Liver (tissue), 9 donors: ENCODE results near the gene TMEM200A. TPM values are rescaled to one million over a fixed set of nuclear protein-coding genes. Genes with fewer than 3 reads are reported as not detected.

Source experiments
- DNase-seq: peaks from one replicate; pipeline ENCODE4 v3.0.0-alpha.2; 2017; ENCODE audit warnings: low spot score
- H3K27ac ChIP-seq, 2 donors: one replicate each; pipeline ENCODE4 v1.7.0; 2013; ENCODE audit warnings: inconsistent platforms in 2 of 2, low read length in 2 of 2, control low read depth in 1 of 2, low read depth in 1 of 2, mild to moderate bottlenecking in 1 of 2
- H3K27me3 ChIP-seq, 4 donors: one replicate each; pipeline versions ENCODE4 v1.6.1 to v1.7.0; 2013; ENCODE audit warnings: low read length in 3 of 4, inconsistent platforms in 1 of 4, mild to moderate bottlenecking in 1 of 4, moderate library complexity in 1 of 4; ENCODE audit not compliant: control insufficient read depth in 4 of 4, insufficient read depth in 4 of 4
- H3K36me3 ChIP-seq, 4 donors: one replicate each; pipeline versions ENCODE4 v1.6.1 to v1.7.0; 2013; ENCODE audit warnings: low read length in 3 of 4, mild to moderate bottlenecking in 3 of 4, low read depth in 1 of 4, moderate library complexity in 1 of 4; ENCODE audit not compliant: control insufficient read depth in 4 of 4, insufficient read depth in 3 of 4
- H3K4me1 ChIP-seq, 4 donors: one replicate each; pipeline versions ENCODE4 v1.6.1 to v1.7.0; 2013; ENCODE audit warnings: low read length in 3 of 4, mild to moderate bottlenecking in 3 of 4, moderate library complexity in 1 of 4; ENCODE audit not compliant: control insufficient read depth in 4 of 4, insufficient read depth in 4 of 4
- H3K4me3 ChIP-seq, 3 donors: one replicate each; pipeline versions ENCODE4 v1.6.1 to v1.7.0; 2013; ENCODE audit warnings: low read length in 3 of 3, control low read depth in 1 of 3, low read depth in 1 of 3, mild to moderate bottlenecking in 1 of 3
- H3K9ac ChIP-seq, 2 donors: one replicate each; pipeline ENCODE4 v1.7.0; 2013; ENCODE audit warnings: low read length in 2 of 2, mild to moderate bottlenecking in 2 of 2, moderate library complexity in 2 of 2, control low read depth in 1 of 2, low read depth in 1 of 2
- H3K9me3 ChIP-seq, 4 donors: one replicate each; pipeline versions ENCODE4 v1.6.1 to v1.7.0; 2013; ENCODE audit warnings: low read length in 3 of 4; ENCODE audit not compliant: control insufficient read depth in 4 of 4
- ATF3 ChIP-seq: IDR thresholded peaks from 2 replicates; pipeline ENCODE4 v1.6.1; 2016; ENCODE audit warnings: antibody characterized with exemption
- EGR1 ChIP-seq, 2 donors: IDR thresholded peaks; 2 replicates each; pipeline ENCODE4 v1.6.1; 2016 to 2018; ENCODE audit warnings: antibody characterized with exemption in 2 of 2, low read depth in 2 of 2
- FOXA1 ChIP-seq: IDR thresholded peaks from 2 replicates; pipeline ENCODE4 v1.6.1; 2016; ENCODE audit warnings: antibody characterized with exemption
- FOXA2 ChIP-seq: IDR thresholded peaks from 2 replicates; pipeline ENCODE4 v1.6.1; 2016; ENCODE audit warnings: antibody characterized with exemption
- GABPA ChIP-seq, 2 donors: IDR thresholded peaks in 1 of 2; conservative IDR thresholded peaks in 1 of 2; 2 replicates each; pipeline ENCODE4 v1.6.1; 2016; ENCODE audit warnings: antibody characterized with exemption in 2 of 2, mild to moderate bottlenecking in 1 of 2, moderate library complexity in 1 of 2
- HNF4A ChIP-seq, 2 donors: conservative IDR thresholded peaks; 2 replicates each; pipeline ENCODE4 v1.6.1; 2016; ENCODE audit warnings: antibody characterized with exemption in 2 of 2, mild to moderate bottlenecking in 2 of 2
- HNF4G ChIP-seq: IDR thresholded peaks from 2 replicates; pipeline ENCODE4 v1.6.1; 2016; ENCODE audit warnings: antibody characterized with exemption
- JUND ChIP-seq, 2 donors: IDR thresholded peaks; 2 replicates each; pipeline ENCODE4 v1.6.1; 2016; ENCODE audit warnings: antibody characterized with exemption in 2 of 2
- MAX ChIP-seq: IDR thresholded peaks from 2 replicates; pipeline ENCODE4 v1.6.1; 2016; ENCODE audit warnings: antibody characterized with exemption
- NR2F2 ChIP-seq: IDR thresholded peaks from 2 replicates; pipeline ENCODE4 v1.6.1; 2016; ENCODE audit warnings: antibody characterized with exemption
- RXRA ChIP-seq, 2 donors: IDR thresholded peaks; 2 replicates each; pipeline ENCODE4 v1.6.1; 2017 to 2018; ENCODE audit warnings: antibody characterized with exemption in 2 of 2, mild to moderate bottlenecking in 1 of 2
- SP1 ChIP-seq: IDR thresholded peaks from 2 replicates; pipeline ENCODE4 v1.6.1; 2018; ENCODE audit warnings: antibody characterized with exemption, mild to moderate bottlenecking
- TAF1 ChIP-seq: conservative IDR thresholded peaks from 2 replicates; pipeline ENCODE4 v1.6.1; 2016; ENCODE audit warnings: antibody characterized with exemption, mild to moderate bottlenecking
- YY1 ChIP-seq: IDR thresholded peaks from 2 replicates; pipeline ENCODE4 v1.6.1; 2016; ENCODE audit warnings: antibody characterized with exemption, mild to moderate bottlenecking
- WGBS: extraction: QIAGEN DNeasy Blood & Tissue Kit; methylation state at CpG from one replicate; pipeline ENCODE4 v1.1.7; 2013; 5-methylcytosine and 5-hydroxymethylcytosine counted together
- polyA plus RNA-seq, 2 donors: library from polyadenylated mRNA; stranded (reverse) in 1 of 2; unstranded in 1 of 2; fragments of 200-250 nt in 1 of 2; fragments of >200 nt in 1 of 2; fragmentation: Nextera tagmentation in 1 of 2; extraction: Ambion mirVana in 1 of 2; gene quantifications; one replicate each; pipeline versions ENCODE4 v1.2.1 to v1.2.3, GENCODE V29; 2013 to 2015
- total RNA-seq, 2 donors: library from RNA; depleted of rRNA; stranded (reverse); fragments of >200 nt; gene quantifications; one replicate each; pipeline ENCODE4 v1.2.3, GENCODE V29; 2014
- TF ChIP-seq, protein P1 (sequence below): fragments of 150-350 bp; IDR thresholded peaks from 2 replicates; pipeline ENCODE4 v1.5.1; 2017; ENCODE audit warnings: improper control_type of control experiment, low read depth, low read length; ENCODE audit not compliant: missing input control
- TF ChIP-seq, protein P2 (sequence below): IDR thresholded peaks from 2 replicates; pipeline ENCODE4 v1.6.1; 2016; ENCODE audit warnings: antibody characterized with exemption, mild to moderate bottlenecking
- TF ChIP-seq, protein P3 (sequence below): IDR thresholded peaks from 2 replicates; pipeline ENCODE4 v1.6.1; 2016; ENCODE audit warnings: antibody characterized with exemption
- donor health status: healthy.
- donor health status: healthy.
- donor health status: healthy.
- donor health status: healthy.
- donor health status: healthy.

Gene TMEM200A
- total and polyA plus RNA-seq, 4 donors: 0.08 to 0.33 (median 0.09) TPM

DNA sequence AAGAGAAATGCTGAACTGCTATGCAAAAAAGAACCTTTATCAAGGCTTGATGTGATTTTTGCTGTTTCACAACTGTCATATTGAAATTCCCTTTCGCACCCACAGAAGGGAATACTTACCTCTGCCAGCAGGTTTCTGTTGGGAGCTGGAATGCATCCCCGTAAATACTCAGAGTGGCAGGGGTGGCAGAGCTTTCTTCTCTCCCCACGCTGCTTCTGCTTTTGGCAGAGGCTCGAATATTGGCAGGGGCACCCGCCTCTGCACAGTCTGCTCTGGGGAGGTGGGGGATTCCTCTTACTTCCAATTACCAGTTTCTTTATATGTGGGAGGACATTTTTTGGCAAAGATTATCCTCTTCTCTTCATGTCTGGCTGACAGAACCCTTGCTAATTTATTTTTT is 28.4 kb downstream of the TMEM200A start:
- WGBS: 86% methylated on average over 5 of the region's 5 CpGs
- Histone ChIP-seq H3K9me3 (no peaks in the 10 kb centered on the region), H3K27me3 (no peaks in the 10 kb centered on the region), H3K27ac (no peak overlapping the region), H3K4me3 (no peak overlapping the region), H3K4me1 (no peaks in the 10 kb centered on the region), H3K9ac (no peak overlapping the region), H3K36me3 (no peaks in the 10 kb centered on the region)
- TF ChIP-seq SP1 (no peak), HNF4A (conservative IDR thresholded peaks at IDR 0.05) (no peak), ATF3 (no peak), MAX (no peak), FOXA1 (no peak)
- TF ChIP-seq, protein P1, sequence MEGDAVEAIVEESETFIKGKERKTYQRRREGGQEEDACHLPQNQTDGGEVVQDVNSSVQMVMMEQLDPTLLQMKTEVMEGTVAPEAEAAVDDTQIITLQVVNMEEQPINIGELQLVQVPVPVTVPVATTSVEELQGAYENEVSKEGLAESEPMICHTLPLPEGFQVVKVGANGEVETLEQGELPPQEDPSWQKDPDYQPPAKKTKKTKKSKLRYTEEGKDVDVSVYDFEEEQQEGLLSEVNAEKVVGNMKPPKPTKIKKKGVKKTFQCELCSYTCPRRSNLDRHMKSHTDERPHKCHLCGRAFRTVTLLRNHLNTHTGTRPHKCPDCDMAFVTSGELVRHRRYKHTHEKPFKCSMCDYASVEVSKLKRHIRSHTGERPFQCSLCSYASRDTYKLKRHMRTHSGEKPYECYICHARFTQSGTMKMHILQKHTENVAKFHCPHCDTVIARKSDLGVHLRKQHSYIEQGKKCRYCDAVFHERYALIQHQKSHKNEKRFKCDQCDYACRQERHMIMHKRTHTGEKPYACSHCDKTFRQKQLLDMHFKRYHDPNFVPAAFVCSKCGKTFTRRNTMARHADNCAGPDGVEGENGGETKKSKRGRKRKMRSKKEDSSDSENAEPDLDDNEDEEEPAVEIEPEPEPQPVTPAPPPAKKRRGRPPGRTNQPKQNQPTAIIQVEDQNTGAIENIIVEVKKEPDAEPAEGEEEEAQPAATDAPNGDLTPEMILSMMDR: no peak
- TF ChIP-seq, protein P2, sequence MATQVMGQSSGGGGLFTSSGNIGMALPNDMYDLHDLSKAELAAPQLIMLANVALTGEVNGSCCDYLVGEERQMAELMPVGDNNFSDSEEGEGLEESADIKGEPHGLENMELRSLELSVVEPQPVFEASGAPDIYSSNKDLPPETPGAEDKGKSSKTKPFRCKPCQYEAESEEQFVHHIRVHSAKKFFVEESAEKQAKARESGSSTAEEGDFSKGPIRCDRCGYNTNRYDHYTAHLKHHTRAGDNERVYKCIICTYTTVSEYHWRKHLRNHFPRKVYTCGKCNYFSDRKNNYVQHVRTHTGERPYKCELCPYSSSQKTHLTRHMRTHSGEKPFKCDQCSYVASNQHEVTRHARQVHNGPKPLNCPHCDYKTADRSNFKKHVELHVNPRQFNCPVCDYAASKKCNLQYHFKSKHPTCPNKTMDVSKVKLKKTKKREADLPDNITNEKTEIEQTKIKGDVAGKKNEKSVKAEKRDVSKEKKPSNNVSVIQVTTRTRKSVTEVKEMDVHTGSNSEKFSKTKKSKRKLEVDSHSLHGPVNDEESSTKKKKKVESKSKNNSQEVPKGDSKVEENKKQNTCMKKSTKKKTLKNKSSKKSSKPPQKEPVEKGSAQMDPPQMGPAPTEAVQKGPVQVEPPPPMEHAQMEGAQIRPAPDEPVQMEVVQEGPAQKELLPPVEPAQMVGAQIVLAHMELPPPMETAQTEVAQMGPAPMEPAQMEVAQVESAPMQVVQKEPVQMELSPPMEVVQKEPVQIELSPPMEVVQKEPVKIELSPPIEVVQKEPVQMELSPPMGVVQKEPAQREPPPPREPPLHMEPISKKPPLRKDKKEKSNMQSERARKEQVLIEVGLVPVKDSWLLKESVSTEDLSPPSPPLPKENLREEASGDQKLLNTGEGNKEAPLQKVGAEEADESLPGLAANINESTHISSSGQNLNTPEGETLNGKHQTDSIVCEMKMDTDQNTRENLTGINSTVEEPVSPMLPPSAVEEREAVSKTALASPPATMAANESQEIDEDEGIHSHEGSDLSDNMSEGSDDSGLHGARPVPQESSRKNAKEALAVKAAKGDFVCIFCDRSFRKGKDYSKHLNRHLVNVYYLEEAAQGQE: no peak
- no peak for DNase-seq

GRCh38 chr6:130395164-130395563 is 29.3 kb downstream of the TMEM200A start:
- Histone ChIP-seq H3K36me3 (no peaks in the 10 kb centered on the region), H3K27ac (no peak overlapping the region), H3K9me3 (no peaks in the 10 kb centered on the region), H3K9ac (no peak overlapping the region), H3K27me3 (no peaks in the 10 kb centered on the region), H3K4me1 (no peaks in the 10 kb centered on the region), H3K4me3 (no peak overlapping the region)
- WGBS: 93% methylated on average over 5 of the region's 5 CpGs
- DNase-seq: no peak
- TF ChIP-seq, protein P3, sequence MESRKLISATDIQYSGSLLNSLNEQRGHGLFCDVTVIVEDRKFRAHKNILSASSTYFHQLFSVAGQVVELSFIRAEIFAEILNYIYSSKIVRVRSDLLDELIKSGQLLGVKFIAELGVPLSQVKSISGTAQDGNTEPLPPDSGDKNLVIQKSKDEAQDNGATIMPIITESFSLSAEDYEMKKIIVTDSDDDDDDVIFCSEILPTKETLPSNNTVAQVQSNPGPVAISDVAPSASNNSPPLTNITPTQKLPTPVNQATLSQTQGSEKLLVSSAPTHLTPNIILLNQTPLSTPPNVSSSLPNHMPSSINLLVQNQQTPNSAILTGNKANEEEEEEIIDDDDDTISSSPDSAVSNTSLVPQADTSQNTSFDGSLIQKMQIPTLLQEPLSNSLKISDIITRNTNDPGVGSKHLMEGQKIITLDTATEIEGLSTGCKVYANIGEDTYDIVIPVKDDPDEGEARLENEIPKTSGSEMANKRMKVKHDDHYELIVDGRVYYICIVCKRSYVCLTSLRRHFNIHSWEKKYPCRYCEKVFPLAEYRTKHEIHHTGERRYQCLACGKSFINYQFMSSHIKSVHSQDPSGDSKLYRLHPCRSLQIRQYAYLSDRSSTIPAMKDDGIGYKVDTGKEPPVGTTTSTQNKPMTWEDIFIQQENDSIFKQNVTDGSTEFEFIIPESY: no peak
- TF ChIP-seq FOXA1: no peak
- TF ChIP-seq HNF4G: no peak
- TF ChIP-seq, protein P2: no peak
- TF ChIP-seq ATF3: no peak
- no peak for TF ChIP-seq TAF1
- TF ChIP-seq RXRA (IDR thresholded peaks at IDR 0.05): no peak
- no peak for TF ChIP-seq MAX
- TF ChIP-seq JUND (IDR thresholded peaks at IDR 0.05): no peak
- no peak for TF ChIP-seq FOXA2
- TF ChIP-seq, protein P1: no peak
- TF ChIP-seq HNF4A (conservative IDR thresholded peaks at IDR 0.05): no peak
- TF ChIP-seq NR2F2: no peak
- no peak for TF ChIP-seq GABPA (IDR thresholded peaks at IDR 0.05 in 1 of 2, conservative IDR thresholded peaks at IDR 0.05 in 1 of 2)
- TF ChIP-seq SP1: no peak
- no peak for TF ChIP-seq YY1
- no peak for TF ChIP-seq EGR1 (IDR thresholded peaks at IDR 0.05; ENCODE audit: low read depth in 2 of 2)
